Lung (tissue), 12 donors: ENCODE data around the gene PRDM9. TPM values are rescaled to one million over a fixed set of nuclear protein-coding genes. Genes with fewer than 3 reads are reported as not detected.
"Not testable (repeated sequence)": the region's sequence is repeated elsewhere in the genome, so short reads cannot be mapped to it uniquely, and the experiment has no call there.

Experiments
- ATAC-seq: fragments of 200-7000 bp; cut with Tn5 transposase; one replicate; pipeline ENCODE4 v1.9.1; 2020; ENCODE audit warnings: moderate number of reproducible peaks; ENCODE audit not compliant: insufficient read depth, low FRiP score
- DNase-seq, 3 donors: peaks; one replicate each; pipeline ENCODE4 v3.0.0-alpha.2; 2013 to 2017
- H3K27ac ChIP-seq, 2 donors: one replicate each; pipeline ENCODE4 v1.5.1; 2013; ENCODE audit warnings: mild to moderate bottlenecking in 2 of 2, moderate library complexity in 2 of 2, control low read depth in 1 of 2, inconsistent platforms in 1 of 2, low read depth in 1 of 2, low read length in 1 of 2
- H3K27me3 ChIP-seq, 3 donors: one replicate each; pipeline ENCODE4 v1.5.1; 2013; ENCODE audit warnings: low read length in 2 of 3; ENCODE audit not compliant: control insufficient read depth in 3 of 3, insufficient read depth in 3 of 3
- H3K36me3 ChIP-seq, 4 donors: one replicate each; pipeline ENCODE4 v1.5.1; 2013; ENCODE audit warnings: low read length in 4 of 4, mild to moderate bottlenecking in 1 of 4, moderate library complexity in 1 of 4; ENCODE audit not compliant: control insufficient read depth in 4 of 4, insufficient read depth in 4 of 4
- H3K4me1 ChIP-seq, 5 donors: one replicate each; pipeline ENCODE4 v1.5.1; 2013; ENCODE audit warnings: low read length in 5 of 5, mild to moderate bottlenecking in 2 of 5, moderate library complexity in 1 of 5; ENCODE audit not compliant: control insufficient read depth in 5 of 5, insufficient read depth in 5 of 5
- H3K4me3 ChIP-seq: one replicate; pipeline ENCODE4 v1.5.1; 2013; ENCODE audit warnings: mild to moderate bottlenecking, control low read depth, moderate library complexity
- H3K9ac ChIP-seq, 2 donors: one replicate each; pipeline ENCODE4 v1.5.1; 2013; ENCODE audit warnings: low read length in 2 of 2, control low read depth in 1 of 2; ENCODE audit not compliant: insufficient read depth in 1 of 2
- H3K9me3 ChIP-seq, 4 donors: one replicate each; pipeline ENCODE4 v1.5.1; 2013; ENCODE audit warnings: low read length in 3 of 4, mild to moderate bottlenecking in 1 of 4, moderate library complexity in 1 of 4; ENCODE audit not compliant: control insufficient read depth in 4 of 4, insufficient read depth in 3 of 4
- WGBS, 2 donors: extraction: QIAGEN DNeasy Blood & Tissue Kit; methylation state at CpG; one replicate each; pipeline ENCODE4 v1.1.7; 2013; 5-methylcytosine and 5-hydroxymethylcytosine counted together
- polyA plus RNA-seq, 2 donors: library from polyadenylated mRNA; stranded (reverse); fragments of 200-250 nt; gene quantifications; one replicate each; pipeline ENCODE4 v1.2.1, GENCODE V29; 2013
- total RNA-seq, 2 donors: library from RNA; depleted of rRNA in 1 of 2; stranded (reverse); fragments of >200 nt in 1 of 2; gene quantifications; one replicate each; pipeline ENCODE4 v1.2.1, GENCODE V29; 2014 to 2021
- TF ChIP-seq, protein P1 (sequence below): IDR thresholded peaks from 2 replicates; pipeline ENCODE4 v1.5.1; 2012; ENCODE audit warnings: mild to moderate bottlenecking; ENCODE audit errors: control extremely low read depth, extremely low read depth
- donor health status: control.
- donor health status: control.
- donor health status: Bipolar disorder and iron deficiency.
- donor health status: healthy.
- donor health status: DM: yes; HTN: yes; CAD: no.

The PRDM9 gene
- total and polyA plus RNA-seq, 4 donors: not detected

DNA sequence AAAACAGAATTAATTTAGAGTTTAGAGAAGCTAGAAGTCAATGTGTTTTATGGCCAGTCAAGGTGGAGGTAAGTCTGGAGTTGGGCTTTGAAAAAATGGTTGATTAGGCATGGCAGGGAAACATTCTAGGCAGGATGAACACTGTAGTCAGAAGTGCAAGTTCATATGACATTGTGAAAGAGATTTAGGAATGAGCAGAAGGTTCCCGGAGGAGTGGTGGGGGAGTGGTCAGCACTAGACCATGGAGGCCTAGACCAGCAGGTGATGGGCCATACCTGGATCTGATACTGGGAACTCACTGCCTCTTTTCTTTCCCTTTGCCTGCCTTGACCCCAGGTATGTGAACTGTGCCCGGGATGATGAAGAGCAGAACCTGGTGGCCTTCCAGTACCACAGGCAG is 16.6 kb downstream of the PRDM9 start:
- no peak for ATAC-seq
- no peaks in the 10 kb centered on the region for H3K27me3 ChIP-seq
- no peak overlapping the region for H3K4me3 ChIP-seq
- no peaks in the 10 kb centered on the region for H3K9me3 ChIP-seq
- H3K4me1 ChIP-seq: no peaks in the 10 kb centered on the region
- WGBS, 2 donors: 85 to 92% methylated on average over 1 to 2 of the region's 2 CpGs
- H3K27ac ChIP-seq: no peak overlapping the region
- no peak overlapping the region for H3K9ac ChIP-seq
- H3K36me3 ChIP-seq: no peaks in the 10 kb centered on the region
- TF ChIP-seq, protein P1, sequence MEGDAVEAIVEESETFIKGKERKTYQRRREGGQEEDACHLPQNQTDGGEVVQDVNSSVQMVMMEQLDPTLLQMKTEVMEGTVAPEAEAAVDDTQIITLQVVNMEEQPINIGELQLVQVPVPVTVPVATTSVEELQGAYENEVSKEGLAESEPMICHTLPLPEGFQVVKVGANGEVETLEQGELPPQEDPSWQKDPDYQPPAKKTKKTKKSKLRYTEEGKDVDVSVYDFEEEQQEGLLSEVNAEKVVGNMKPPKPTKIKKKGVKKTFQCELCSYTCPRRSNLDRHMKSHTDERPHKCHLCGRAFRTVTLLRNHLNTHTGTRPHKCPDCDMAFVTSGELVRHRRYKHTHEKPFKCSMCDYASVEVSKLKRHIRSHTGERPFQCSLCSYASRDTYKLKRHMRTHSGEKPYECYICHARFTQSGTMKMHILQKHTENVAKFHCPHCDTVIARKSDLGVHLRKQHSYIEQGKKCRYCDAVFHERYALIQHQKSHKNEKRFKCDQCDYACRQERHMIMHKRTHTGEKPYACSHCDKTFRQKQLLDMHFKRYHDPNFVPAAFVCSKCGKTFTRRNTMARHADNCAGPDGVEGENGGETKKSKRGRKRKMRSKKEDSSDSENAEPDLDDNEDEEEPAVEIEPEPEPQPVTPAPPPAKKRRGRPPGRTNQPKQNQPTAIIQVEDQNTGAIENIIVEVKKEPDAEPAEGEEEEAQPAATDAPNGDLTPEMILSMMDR: no peak
- no peak for DNase-seq

DNA sequence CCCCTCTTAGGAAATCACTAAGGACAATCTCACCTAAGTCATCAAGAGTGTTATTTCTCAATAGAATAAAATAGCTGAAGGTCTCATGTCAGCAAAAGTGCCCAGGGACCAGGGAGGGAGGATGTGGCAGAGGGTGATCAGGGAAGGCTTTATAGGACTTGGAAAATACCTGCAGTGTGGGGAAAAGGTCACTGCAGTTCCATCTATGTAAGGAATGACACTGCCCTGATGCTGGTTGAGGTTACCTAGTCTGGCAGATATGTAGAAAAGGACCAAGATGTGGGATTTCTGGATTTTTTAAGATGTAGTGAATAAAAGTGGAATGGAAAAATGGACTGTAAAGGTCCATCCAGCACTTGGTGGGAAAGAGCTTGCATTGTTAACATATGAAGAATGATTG is 18.3 kb downstream of the PRDM9 start:
- H3K9ac ChIP-seq: no peak overlapping the region
- no peak overlapping the region for H3K4me3 ChIP-seq
- H3K36me3 ChIP-seq: no peaks in the 10 kb centered on the region
- H3K9me3 ChIP-seq: no peaks in the 10 kb centered on the region
- TF ChIP-seq, protein P1: no peak
- DNase-seq (no peak), ATAC-seq (no peak)
- H3K27me3 ChIP-seq: no peaks in the 10 kb centered on the region
- no peak overlapping the region for H3K27ac ChIP-seq
- H3K4me1 ChIP-seq: no peaks in the 10 kb centered on the region

DNA sequence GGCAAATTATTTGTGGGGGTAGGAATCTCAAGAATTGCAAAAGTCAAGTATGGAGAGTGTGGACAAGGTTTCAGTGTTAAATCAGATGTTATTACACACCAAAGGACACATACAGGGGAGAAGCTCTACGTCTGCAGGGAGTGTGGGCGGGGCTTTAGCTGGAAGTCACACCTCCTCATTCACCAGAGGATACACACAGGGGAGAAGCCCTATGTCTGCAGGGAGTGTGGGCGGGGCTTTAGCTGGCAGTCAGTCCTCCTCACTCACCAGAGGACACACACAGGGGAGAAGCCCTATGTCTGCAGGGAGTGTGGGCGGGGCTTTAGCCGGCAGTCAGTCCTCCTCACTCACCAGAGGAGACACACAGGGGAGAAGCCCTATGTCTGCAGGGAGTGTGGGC is 19.2 kb downstream of the PRDM9 start:
- not testable (repeated sequence) for ATAC-seq, H3K4me3 ChIP-seq, H3K9ac ChIP-seq, DNase-seq, H3K9me3 ChIP-seq, H3K27me3 ChIP-seq, H3K36me3 ChIP-seq, H3K27ac ChIP-seq, H3K4me1 ChIP-seq
- 87 to 88% methylated on average over 4 to 5 of the region's 5 CpGs for WGBS, 2 donors

DNA sequence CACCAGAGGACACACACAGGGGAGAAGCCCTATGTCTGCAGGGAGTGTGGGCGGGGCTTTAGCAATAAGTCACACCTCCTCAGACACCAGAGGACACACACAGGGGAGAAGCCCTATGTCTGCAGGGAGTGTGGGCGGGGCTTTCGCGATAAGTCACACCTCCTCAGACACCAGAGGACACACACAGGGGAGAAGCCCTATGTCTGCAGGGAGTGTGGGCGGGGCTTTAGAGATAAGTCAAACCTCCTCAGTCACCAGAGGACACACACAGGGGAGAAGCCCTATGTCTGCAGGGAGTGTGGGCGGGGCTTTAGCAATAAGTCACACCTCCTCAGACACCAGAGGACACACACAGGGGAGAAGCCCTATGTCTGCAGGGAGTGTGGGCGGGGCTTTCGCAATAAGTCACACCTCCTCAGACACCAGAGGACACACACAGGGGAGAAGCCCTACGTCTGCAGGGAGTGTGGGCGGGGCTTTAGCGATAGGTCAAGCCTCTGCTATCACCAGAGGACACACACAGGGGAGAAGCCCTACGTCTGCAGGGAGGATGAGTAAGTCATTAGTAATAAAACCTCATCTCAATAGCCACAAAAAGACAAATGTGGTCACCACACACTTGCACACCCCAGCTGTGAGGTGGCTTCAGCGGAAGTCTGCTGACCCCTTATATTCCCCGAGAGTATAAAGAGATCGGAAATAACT is 20.0 kb downstream of the PRDM9 start:
- not testable (repeated sequence) for H3K4me1 ChIP-seq, H3K4me3 ChIP-seq, DNase-seq, H3K27ac ChIP-seq, H3K9me3 ChIP-seq, H3K9ac ChIP-seq, H3K36me3 ChIP-seq, ATAC-seq, H3K27me3 ChIP-seq
- WGBS, 2 donors: 96% methylated on average over 15 of the region's 15 CpGs
